ENCODE data around the gene HSPB1.
"Not testable (repeated sequence)": the region's sequence is repeated elsewhere in the genome, so short reads cannot be mapped to it uniquely, and the experiment has no call there.

Gene HSPB1

GRCh38 chr7:76310102-76310957 is 7.9 kb downstream of the HSPB1 start:
- H3K36me3 ChIP-seq (ENCODE audit: insufficient read depth, low read length), result no peaks in the 10 kb centered on the region
- 84% methylated on average over 21 of the region's 21 CpGs for WGBS
- H3K4me1 ChIP-seq (ENCODE audit: insufficient read depth, low read length), result peaks cover 10% of the 10 kb centered on the region; the same call in 1 of the 2 replicates
- no peak overlapping the region for H3K4me3 ChIP-seq (ENCODE audit: low read length)
- H3K9ac ChIP-seq (ENCODE audit: low read depth, low read length), result no peak overlapping the region
- no peak overlapping the region for H3K27ac ChIP-seq (ENCODE audit: low read depth, low read length)
- no peaks in the 10 kb centered on the region for H3K27me3 ChIP-seq (ENCODE audit: insufficient read depth, low read length)
- H3K9me3 ChIP-seq (ENCODE audit: insufficient read depth, low read depth, low read length), result no peaks in the 10 kb centered on the region

GRCh38 chr7:76311838-76312237 is 9.4 kb downstream of the HSPB1 start:
- not testable (repeated sequence) for H3K27ac ChIP-seq (ENCODE audit: low read depth, low read length); H3K27me3 ChIP-seq (ENCODE audit: insufficient read depth, low read length); H3K36me3 ChIP-seq (ENCODE audit: insufficient read depth, low read length); H3K9ac ChIP-seq (ENCODE audit: low read depth, low read length); H3K9me3 ChIP-seq (ENCODE audit: insufficient read depth, low read depth, low read length); H3K4me3 ChIP-seq (ENCODE audit: low read length); H3K4me1 ChIP-seq (ENCODE audit: insufficient read depth, low read length)
- 91% methylated on average over 6 of the region's 6 CpGs for WGBS

GRCh38 chr7:76314042-76314721 is 11.7 kb downstream of the HSPB1 start:
- H3K9ac ChIP-seq (ENCODE audit: low read depth, low read length), result no peak overlapping the region
- H3K4me3 ChIP-seq (ENCODE audit: low read length), result peak overlapping the region; percentile 53
- 12% methylated on average over 15 of the region's 15 CpGs for WGBS
- H3K9me3 ChIP-seq (ENCODE audit: insufficient read depth, low read depth, low read length), result no peaks in the 10 kb centered on the region
- no peaks in the 10 kb centered on the region for H3K36me3 ChIP-seq (ENCODE audit: insufficient read depth, low read length)
- peaks cover 12% of the 10 kb centered on the region for H3K4me1 ChIP-seq (ENCODE audit: insufficient read depth, low read length)
- H3K27ac ChIP-seq (ENCODE audit: low read depth, low read length), result no peak overlapping the region
- no peaks in the 10 kb centered on the region for H3K27me3 ChIP-seq (ENCODE audit: insufficient read depth, low read length)

- H3K27ac ChIP-seq (ENCODE audit: low read depth, low read length), result not testable (repeated sequence)
Measured at GRCh38 chr7:76314740-76315139, 12.3 kb downstream of the HSPB1 start.

GRCh38 chr7:76315364-76315763 is 12.9 kb downstream of the HSPB1 start:
- Histone ChIP-seq H3K9ac (ENCODE audit: low read depth, low read length) (no peak overlapping the region), H3K4me1 (ENCODE audit: insufficient read depth, low read length) (peaks cover 13% of the 10 kb centered on the region), H3K27ac (ENCODE audit: low read depth, low read length) (no peak overlapping the region), H3K27me3 (ENCODE audit: insufficient read depth, low read length) (no peaks in the 10 kb centered on the region), H3K4me3 (ENCODE audit: low read length) (no peak overlapping the region), H3K9me3 (ENCODE audit: insufficient read depth, low read depth, low read length) (no peaks in the 10 kb centered on the region), H3K36me3 (ENCODE audit: insufficient read depth, low read length) (no peaks in the 10 kb centered on the region)
- 92% methylated on average over 5 of the region's 5 CpGs for WGBS

More at GRCh38 chr7:76314740-76315139, 12.3 kb downstream of the HSPB1 start:
- H3K4me1 ChIP-seq (ENCODE audit: insufficient read depth, low read length), result peaks cover 13% of the 10 kb centered on the region
- not testable (repeated sequence) for H3K36me3 ChIP-seq (ENCODE audit: insufficient read depth, low read length); H3K4me3 ChIP-seq (ENCODE audit: low read length); H3K27me3 ChIP-seq (ENCODE audit: insufficient read depth, low read length); H3K9ac ChIP-seq (ENCODE audit: low read depth, low read length); H3K9me3 ChIP-seq (ENCODE audit: insufficient read depth, low read depth, low read length)
- WGBS, result 90% methylated on average over 5 of the region's 6 CpGs

- WGBS, result 70% methylated on average over 14 of the region's 14 CpGs
- peak overlapping the region; percentile 71 for H3K9ac ChIP-seq (ENCODE audit: low read depth, low read length)
- peaks cover 13% of the 10 kb centered on the region for H3K4me1 ChIP-seq (ENCODE audit: insufficient read depth, low read length)
Measured at GRCh38 chr7:76316984-76317781, 14.7 kb downstream of the HSPB1 start.

GRCh38 chr7:76317782-76318487 is 15.5 kb downstream of the HSPB1 start:
- WGBS, result 2% methylated on average over 50 of the region's 50 CpGs
- H3K9me3 ChIP-seq (ENCODE audit: insufficient read depth, low read depth, low read length), result no peaks in the 10 kb centered on the region
- H3K4me3 ChIP-seq (ENCODE audit: low read length), result peak overlapping the region; percentile 69
- H3K36me3 ChIP-seq (ENCODE audit: insufficient read depth, low read length), result peaks cover 3% of the 10 kb centered on the region; the same call in 1 of the 2 replicates
- no peaks in the 10 kb centered on the region for H3K27me3 ChIP-seq (ENCODE audit: insufficient read depth, low read length)
- H3K9ac ChIP-seq (ENCODE audit: low read depth, low read length), result peak overlapping the region; percentile 79
- peak overlapping the region; percentile 91 for H3K27ac ChIP-seq (ENCODE audit: low read depth, low read length)
- peaks cover 13% of the 10 kb centered on the region for H3K4me1 ChIP-seq (ENCODE audit: insufficient read depth, low read length)

More at GRCh38 chr7:76316984-76317781, 14.7 kb downstream of the HSPB1 start:
- Histone ChIP-seq H3K4me3 (ENCODE audit: low read length) (peak overlapping the region; percentile 69), H3K27me3 (ENCODE audit: insufficient read depth, low read length) (no peaks in the 10 kb centered on the region), H3K36me3 (ENCODE audit: insufficient read depth, low read length) (peaks cover 1% of the 10 kb centered on the region; the same call in 1 of the 2 replicates), H3K27ac (ENCODE audit: low read depth, low read length) (peak overlapping the region; percentile 82), H3K9me3 (ENCODE audit: insufficient read depth, low read depth, low read length) (no peaks in the 10 kb centered on the region)

GRCh38 chr7:76318488-76319353 is 16.2 kb downstream of the HSPB1 start:
- 10% methylated on average over 25 of the region's 25 CpGs for WGBS
- H3K4me1 ChIP-seq (ENCODE audit: insufficient read depth, low read length), result peaks cover 13% of the 10 kb centered on the region
- H3K27me3 ChIP-seq (ENCODE audit: insufficient read depth, low read length), result no peaks in the 10 kb centered on the region
- H3K9ac ChIP-seq (ENCODE audit: low read depth, low read length), result peak overlapping the region; percentile 79
- peak overlapping the region; percentile 69 for H3K4me3 ChIP-seq (ENCODE audit: low read length)
- H3K27ac ChIP-seq (ENCODE audit: low read depth, low read length), result peak overlapping the region; percentile 91
- H3K9me3 ChIP-seq (ENCODE audit: insufficient read depth, low read depth, low read length), result no peaks in the 10 kb centered on the region
- H3K36me3 ChIP-seq (ENCODE audit: insufficient read depth, low read length), result peaks cover 4% of the 10 kb centered on the region; the same call in 1 of the 2 replicates

- H3K27ac ChIP-seq (ENCODE audit: low read depth, low read length), result no peak overlapping the region
- H3K36me3 ChIP-seq (ENCODE audit: insufficient read depth, low read length), result peaks cover 61% of the 10 kb centered on the region
- H3K4me1 ChIP-seq (ENCODE audit: insufficient read depth, low read length), result no peaks in the 10 kb centered on the region
- H3K9ac ChIP-seq (ENCODE audit: low read depth, low read length), result no peak overlapping the region
- H3K9me3 ChIP-seq (ENCODE audit: insufficient read depth, low read depth, low read length), result no peaks in the 10 kb centered on the region
- WGBS, result 98% methylated on average over 11 of the region's 11 CpGs
- no peak overlapping the region for H3K4me3 ChIP-seq (ENCODE audit: low read length)
- H3K27me3 ChIP-seq (ENCODE audit: insufficient read depth, low read length), result no peaks in the 10 kb centered on the region
Measured at GRCh38 chr7:76325092-76325491, 22.6 kb downstream of the HSPB1 start.

GRCh38 chr7:76325811-76326210 is 23.3 kb downstream of the HSPB1 start:
- no peak overlapping the region for H3K27ac ChIP-seq (ENCODE audit: low read depth, low read length)
- H3K9ac ChIP-seq (ENCODE audit: low read depth, low read length), result no peak overlapping the region
- no peaks in the 10 kb centered on the region for H3K9me3 ChIP-seq (ENCODE audit: insufficient read depth, low read depth, low read length)
- no peaks in the 10 kb centered on the region for H3K27me3 ChIP-seq (ENCODE audit: insufficient read depth, low read length)
- WGBS, result 97% methylated on average over 5 of the region's 5 CpGs
- H3K4me3 ChIP-seq (ENCODE audit: low read length), result no peak overlapping the region
- H3K36me3 ChIP-seq (ENCODE audit: insufficient read depth, low read length), result peaks cover 68% of the 10 kb centered on the region
- H3K4me1 ChIP-seq (ENCODE audit: insufficient read depth, low read length), result no peaks in the 10 kb centered on the region

Measured in HUES64 (cell line).